Activated CD4-positive, alpha-beta T cell treated with anti-CD3 and anti-CD28 coated beads, Interleukin-2, amount 50 U/mL, for 16 hours (primary cell): Measurements from ENCODE around the gene EEF2.
"Not testable (repeated sequence)": the region's sequence is repeated elsewhere in the genome, so short reads cannot be mapped to it uniquely, and the experiment has no call there.

Experiments used
- DNase-seq: peaks from one replicate; pipeline ENCODE4 v3.0.0-alpha.2; 2020

Gene EEF2

GRCh38 chr19:3944018-3944721, 41.1 kb downstream of the EEF2 start:
- DNase-seq, result no peak

- DNase-seq, result no peak
These were observed 42.4 kb downstream of the EEF2 start for GRCh38 chr19:3942790-3943409.

DNA sequence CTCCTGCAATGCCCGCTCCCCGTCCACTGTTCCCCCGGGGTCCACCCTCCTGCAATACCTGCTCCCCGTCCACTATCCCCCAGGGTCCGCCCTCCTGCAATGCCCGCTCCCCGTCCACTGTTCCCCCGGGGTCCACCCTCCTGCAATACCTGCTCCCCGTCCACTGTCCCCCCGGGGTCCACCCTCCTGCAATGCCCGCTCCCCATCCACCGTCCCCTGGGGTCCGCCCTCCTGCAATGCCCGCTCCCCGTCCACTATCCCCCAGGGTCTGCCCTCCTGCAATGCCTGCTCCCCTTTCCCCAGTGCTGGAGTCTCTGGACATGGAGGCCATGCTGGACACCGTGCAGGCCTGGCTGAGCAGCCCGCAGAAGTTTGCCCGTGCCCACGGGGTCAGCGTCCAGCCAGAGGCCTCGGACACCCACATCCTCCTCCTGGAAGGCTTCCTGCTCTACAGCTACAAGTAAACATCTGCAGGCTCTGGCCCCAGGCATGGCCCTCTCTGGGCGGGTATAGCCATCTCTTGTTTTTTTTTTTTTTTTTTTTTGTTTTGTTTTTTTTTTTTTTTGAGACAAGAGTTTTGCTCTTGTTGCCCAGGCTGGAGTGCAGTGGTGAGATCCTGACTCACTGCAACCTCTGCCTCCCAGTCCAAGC, 46.8 kb downstream of the EEF2 start:
- not testable (repeated sequence) for DNase-seq

DNA sequence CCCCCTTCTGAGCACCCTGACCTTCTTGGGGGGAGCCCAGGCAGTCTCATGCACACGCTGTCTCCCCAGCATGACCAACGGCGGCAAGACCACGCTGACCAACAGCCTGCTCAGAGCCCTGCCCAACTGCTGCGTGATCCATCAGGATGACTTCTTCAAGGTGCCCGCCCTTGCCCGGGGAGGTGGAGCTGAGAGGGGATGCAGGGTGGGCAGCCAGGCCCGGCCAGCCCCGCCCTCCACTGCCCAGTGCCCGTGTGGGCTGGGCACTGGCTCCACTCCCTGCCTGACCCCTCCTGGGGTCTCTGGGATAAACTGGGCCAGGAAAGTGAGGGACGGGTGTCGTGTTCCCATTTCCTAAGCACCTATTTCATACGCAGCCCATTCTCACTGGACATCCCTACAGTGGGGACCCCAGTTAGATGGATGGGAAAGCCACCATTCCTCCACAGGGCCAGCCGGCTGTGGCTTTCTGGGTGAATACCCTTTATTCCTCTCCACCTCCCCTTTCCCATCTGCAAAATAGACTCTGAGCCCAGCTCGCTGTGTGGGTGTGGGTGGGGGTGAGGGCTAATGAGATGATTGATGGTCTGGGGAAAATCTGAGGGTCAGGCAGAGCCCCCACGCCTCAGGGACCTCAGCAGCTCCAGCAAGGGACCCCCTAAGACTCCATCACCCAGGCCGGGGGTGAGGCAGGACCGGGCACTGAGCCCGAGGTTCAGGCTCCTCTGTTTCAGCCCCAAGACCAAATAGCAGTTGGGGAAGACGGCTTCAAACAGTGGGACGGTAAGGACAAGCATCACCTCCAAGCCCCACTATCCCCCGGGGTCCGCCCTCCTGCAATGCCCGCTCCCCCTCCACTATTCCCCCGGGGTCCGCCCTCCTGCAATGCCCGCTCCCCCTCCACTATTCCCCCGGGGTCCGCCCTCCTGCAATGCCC, 48.5 kb downstream of the EEF2 start:
- DNase-seq, result no peak

GRCh38 chr19:3932931-3933810, 52.1 kb downstream of the EEF2 start, which contains the start of gene NMRK2:
Gene NMRK2 (plus strand): TSS chr19:3933069. CDS start chr19:3933672, 603 bp downstream.
- DNase-seq, result no peak

DNA sequence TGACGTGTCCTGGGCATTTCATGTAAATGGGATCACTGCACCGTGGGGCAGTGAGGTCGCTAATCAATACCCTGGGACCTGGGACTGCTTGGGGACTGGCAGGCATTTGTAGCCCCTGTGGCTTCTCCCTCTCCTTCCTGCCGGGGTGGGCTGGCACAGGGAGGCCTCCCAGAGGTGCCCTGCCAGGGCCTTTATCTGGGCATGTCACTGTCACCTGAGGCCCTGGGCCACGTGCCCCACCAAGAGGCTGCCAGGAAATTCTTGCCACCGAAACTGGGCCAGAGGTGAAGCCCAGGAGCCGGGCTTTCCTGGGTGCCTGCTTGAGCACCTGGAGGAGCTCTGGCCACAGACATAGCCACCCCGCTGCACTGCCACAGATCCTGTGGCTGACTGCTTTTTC, 54.2 kb downstream of the EEF2 start:
- no peak for DNase-seq
